ACC112 (cell line): ENCODE data around the gene MEF2A.
"Not testable (repeated sequence)": the region's sequence is repeated elsewhere in the genome, so short reads cannot be mapped to it uniquely, and the experiment has no call there.

Source experiments
- H2AFZ ChIP-seq: fragments of 200-600 bp; sonication (generic); one replicate; pipeline ENCODE4 v1.6.0; 2017; ENCODE audit warnings: antibody characterized with exemption, low read length; ENCODE audit not compliant: unreplicated experiment
- H3K27ac ChIP-seq: fragments of 200-600 bp; sonication (generic); 2 replicates; pipeline ENCODE4 v1.5.1; 2014; ENCODE audit warnings: low read depth, mild to moderate bottlenecking, antibody characterized with exemption, low read length, moderate library complexity
- H3K27me3 ChIP-seq: fragments of 200-600 bp; sonication (generic); 2 replicates; pipeline ENCODE4 v1.6.1; 2014; ENCODE audit warnings: mild to moderate bottlenecking, antibody characterized with exemption, low read length, moderate library complexity, mixed read lengths; ENCODE audit not compliant: insufficient read depth
- H3K36me3 ChIP-seq: fragments of 200-600 bp; sonication (generic); 2 replicates; pipeline ENCODE4 v1.6.1; 2016; ENCODE audit warnings: mild to moderate bottlenecking, antibody characterized with exemption, low read length, moderate library complexity, mixed read lengths; ENCODE audit not compliant: insufficient read depth
- H3K4me1 ChIP-seq: fragments of 200-600 bp; sonication (generic); one replicate; pipeline ENCODE4 v1.6.1; 2016; ENCODE audit warnings: low read length, mixed read lengths; ENCODE audit not compliant: insufficient read depth, unreplicated experiment, control insufficient read depth
- H3K4me3 ChIP-seq: fragments of 200-600 bp; sonication (generic); 2 replicates; pipeline ENCODE4 v1.5.1; 2014; ENCODE audit warnings: mild to moderate bottlenecking, low read depth, low read length
- H3K79me2 ChIP-seq: fragments of 200-600 bp; sonication (generic); one replicate; pipeline ENCODE4 v1.6.0; 2016; ENCODE audit warnings: low read length; ENCODE audit not compliant: control insufficient read depth, unreplicated experiment, insufficient read depth

MEF2A gene

GRCh38 chr15:99644913-99645542, 79.2 kb downstream of the MEF2A start:
- H3K36me3 ChIP-seq: peaks cover 52% of the 10 kb centered on the region
- no peaks in the 10 kb centered on the region for H3K79me2 ChIP-seq
- H3K4me1 ChIP-seq: no peaks in the 10 kb centered on the region
- H3K27me3 ChIP-seq: no peaks in the 10 kb centered on the region
- H3K27ac ChIP-seq: no peak overlapping the region
- no peak overlapping the region for H2AFZ ChIP-seq
- no peak overlapping the region for H3K4me3 ChIP-seq

- Histone ChIP-seq H3K4me1 (peaks cover 4% of the 10 kb centered on the region), H3K27me3 (no peaks in the 10 kb centered on the region), H3K27ac (no peak overlapping the region), H3K4me3 (no peak overlapping the region), H3K36me3 (peaks cover 57% of the 10 kb centered on the region), H2AFZ (no peak overlapping the region), H3K79me2 (no peaks in the 10 kb centered on the region)
Observed at GRCh38 chr15:99645543-99645935, 79.8 kb downstream of the MEF2A start.

GRCh38 chr15:99645951-99646350, 80.2 kb downstream of the MEF2A start:
- H3K4me3 ChIP-seq: no peak overlapping the region
- H3K36me3 ChIP-seq: peaks cover 54% of the 10 kb centered on the region
- H3K79me2 ChIP-seq: no peaks in the 10 kb centered on the region
- H2AFZ ChIP-seq: no peak overlapping the region
- no peaks in the 10 kb centered on the region for H3K27me3 ChIP-seq
- H3K27ac ChIP-seq: no peak overlapping the region
- H3K4me1 ChIP-seq: peaks cover 8% of the 10 kb centered on the region

- Histone ChIP-seq H3K36me3 (peaks cover 27% of the 10 kb centered on the region), H3K79me2 (peaks cover 3% of the 10 kb centered on the region)
Observed at GRCh38 chr15:99651023-99651807, 85.4 kb downstream of the MEF2A start.

GRCh38 chr15:99656205-99656604, 90.4 kb downstream of the MEF2A start:
- Histone ChIP-seq H3K27me3 (no peaks in the 10 kb centered on the region), H3K27ac (no peak overlapping the region), H3K4me1 (peaks cover 6% of the 10 kb centered on the region), H2AFZ (no peak overlapping the region), H3K4me3 (no peak overlapping the region), H3K79me2 (peaks cover 3% of the 10 kb centered on the region), H3K36me3 (peaks cover 3% of the 10 kb centered on the region; the same call in 1 of the 2 replicates)

More at GRCh38 chr15:99651023-99651807, 85.4 kb downstream of the MEF2A start:
- H2AFZ ChIP-seq: no peak overlapping the region
- no peak overlapping the region for H3K4me3 ChIP-seq
- peaks cover 16% of the 10 kb centered on the region for H3K4me1 ChIP-seq
- H3K27me3 ChIP-seq: no peaks in the 10 kb centered on the region
- peak overlapping the region; percentile 23; the same call in 1 of the 2 replicates for H3K27ac ChIP-seq

GRCh38 chr15:99657996-99658395, 92.2 kb downstream of the MEF2A start:
- H3K36me3 ChIP-seq: peaks cover 3% of the 10 kb centered on the region; the same call in 1 of the 2 replicates

GRCh38 chr15:99662903-99663302, 97.1 kb downstream of the MEF2A start:
- H3K36me3 ChIP-seq: peaks cover 10% of the 10 kb centered on the region
- no peaks in the 10 kb centered on the region for H3K4me1 ChIP-seq
- H3K4me3 ChIP-seq: no peak overlapping the region
- H3K79me2 ChIP-seq: no peaks in the 10 kb centered on the region
- no peaks in the 10 kb centered on the region for H3K27me3 ChIP-seq
- no peak overlapping the region for H2AFZ ChIP-seq
- H3K27ac ChIP-seq: no peak overlapping the region

More at GRCh38 chr15:99657996-99658395, 92.2 kb downstream of the MEF2A start:
- H2AFZ ChIP-seq: no peak overlapping the region
- H3K4me1 ChIP-seq: no peaks in the 10 kb centered on the region
- no peak overlapping the region for H3K4me3 ChIP-seq
- no peaks in the 10 kb centered on the region for H3K79me2 ChIP-seq
- H3K27me3 ChIP-seq: no peaks in the 10 kb centered on the region
- H3K27ac ChIP-seq: no peak overlapping the region

GRCh38 chr15:99666073-99666472, 100.3 kb downstream of the MEF2A start:
- H2AFZ ChIP-seq, H3K36me3 ChIP-seq, H3K79me2 ChIP-seq: not testable (repeated sequence)

GRCh38 chr15:99668533-99669182, 102.9 kb downstream of the MEF2A start:
- H3K27ac ChIP-seq: no peak overlapping the region
- peaks cover 12% of the 10 kb centered on the region for H3K36me3 ChIP-seq

More at GRCh38 chr15:99666073-99666472, 100.3 kb downstream of the MEF2A start:
- not testable (repeated sequence) for H3K4me1 ChIP-seq, H3K27me3 ChIP-seq, H3K4me3 ChIP-seq, H3K27ac ChIP-seq

GRCh38 chr15:99669250-99669649, 103.5 kb downstream of the MEF2A start:
- Histone ChIP-seq H3K36me3 (peaks cover 6% of the 10 kb centered on the region), H2AFZ (no peak overlapping the region), H3K27ac (no peak overlapping the region), H3K27me3 (no peaks in the 10 kb centered on the region), H3K4me1 (no peaks in the 10 kb centered on the region), H3K4me3 (no peak overlapping the region), H3K79me2 (no peaks in the 10 kb centered on the region)

More at GRCh38 chr15:99668533-99669182, 102.9 kb downstream of the MEF2A start:
- Histone ChIP-seq H3K4me3 (no peak overlapping the region), H3K4me1 (no peaks in the 10 kb centered on the region), H2AFZ (no peak overlapping the region), H3K27me3 (no peaks in the 10 kb centered on the region), H3K79me2 (no peaks in the 10 kb centered on the region)
